SH-SY5Y (cell line): ENCODE results near the gene CHRNB2.

Experiments
- GATA2 ChIP-seq: IDR thresholded peaks from 2 replicates; pipeline ENCODE4 v1.6.1; 2011; ENCODE audit warnings: mild to moderate bottlenecking, low read depth, low read length
- GATA3 ChIP-seq: IDR thresholded peaks from 2 replicates; pipeline ENCODE4 v1.6.1; 2011; ENCODE audit warnings: low read depth, mild to moderate bottlenecking, low read length, moderate library complexity

CHRNB2 gene

GRCh38 chr1:154567386-154568156 lies at the start of gene CHRNB2:
TSS of gene CHRNB2 (plus strand) at chr1:154567778. CDS start at chr1:154568045, 267 bp downstream.
- TF ChIP-seq GATA2 (no peak), GATA3 (no peak)

GRCh38 chr1:154519591-154519991 lies 48.0 kb upstream of the CHRNB2 start:
- TF ChIP-seq GATA2 (no peak), GATA3 (no peak)

GRCh38 chr1:154520333-154520732 lies 47.2 kb upstream of the CHRNB2 start:
- TF ChIP-seq GATA2 = no peak
- no peak for TF ChIP-seq GATA3

- TF ChIP-seq GATA2 (no peak), GATA3 (no peak)
These were observed 45.9 kb upstream of the CHRNB2 start for GRCh38 chr1:154521695-154522094.

GRCh38 chr1:154524881-154525280 lies 42.7 kb upstream of the CHRNB2 start:
- TF ChIP-seq GATA3 (no peak), GATA2 (no peak)

GRCh38 chr1:154527192-154527591 lies 40.4 kb upstream of the CHRNB2 start:
- TF ChIP-seq GATA2 = no peak

GRCh38 chr1:154529308-154529707 lies 38.3 kb upstream of the CHRNB2 start:
- TF ChIP-seq GATA3 (no peak), GATA2 (no peak)

GRCh38 chr1:154533952-154534844 lies 33.4 kb upstream of the CHRNB2 start:
- TF ChIP-seq GATA3 (no peak), GATA2 (no peak)

GRCh38 chr1:154536570-154536969 lies 31.0 kb upstream of the CHRNB2 start:
- TF ChIP-seq GATA2 (no peak), GATA3 (no peak)

- no peak for TF ChIP-seq GATA2
- TF ChIP-seq GATA3 = no peak
These were observed 27.8 kb upstream of the CHRNB2 start for GRCh38 chr1:154539486-154540483.

- no peak for TF ChIP-seq GATA2
- TF ChIP-seq GATA3 = no peak
These were observed 26.3 kb upstream of the CHRNB2 start for GRCh38 chr1:154541231-154541630.

GRCh38 chr1:154546264-154547063 lies 21.1 kb upstream of the CHRNB2 start:
- no peak for TF ChIP-seq GATA2
- no peak for TF ChIP-seq GATA3

GRCh38 chr1:154547105-154547732 lies 20.4 kb upstream of the CHRNB2 start:
- TF ChIP-seq GATA3 = no peak
- no peak for TF ChIP-seq GATA2
